ENCODE results near the gene CDPF1. TPM values are rescaled to one million over a fixed set of nuclear protein-coding genes. Genes with fewer than 3 reads are reported as not detected.
A peak's percentile ranks its signal among the peaks of the same experiment; 100 is the strongest.

The CDPF1 gene
- total and polyA plus RNA-seq, 2 of the 13 experiments (the other 11 are each of a cell fraction or from before 2014, with no cell fraction given), result 5.2 to 8.1 TPM

DNA sequence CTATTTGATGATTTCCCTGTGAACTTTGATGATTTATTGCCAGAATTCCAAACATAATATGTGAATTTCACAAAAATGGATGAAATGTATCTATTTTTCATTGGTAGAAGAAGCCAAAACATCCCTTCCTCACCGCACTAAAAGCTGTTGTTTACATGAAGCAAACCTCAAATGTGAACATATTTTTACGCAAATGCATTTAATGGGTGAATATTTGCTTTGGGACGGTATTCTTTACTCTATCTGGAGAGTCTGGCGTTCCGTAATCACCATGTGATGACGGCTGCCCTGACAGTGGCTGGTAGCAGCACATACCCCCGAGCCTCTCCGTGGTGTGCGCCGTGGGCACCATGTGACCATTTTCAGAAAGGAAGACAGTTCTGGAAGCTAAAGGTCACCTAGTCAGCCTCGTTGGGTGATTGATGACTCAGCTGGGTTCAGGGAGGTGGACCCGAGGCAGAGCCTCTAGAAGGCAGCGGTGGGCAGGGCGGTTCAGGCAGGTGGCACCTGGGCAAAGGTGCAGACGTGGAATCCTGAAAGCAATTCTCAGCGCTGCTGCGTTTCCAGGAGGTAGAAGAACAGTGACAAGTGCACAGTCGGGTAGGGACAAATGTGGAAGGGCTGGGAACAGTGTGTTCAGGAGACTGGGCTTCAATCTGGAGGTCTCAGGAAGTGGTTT lies 54.5 kb downstream of the CDPF1 start:
- TF ChIP-seq FOSL2 (CRISPR knock-in tag; IDR thresholded peaks at IDR 0.05) (peak; percentile 58; the same call in 1 of the 2 replicates), MXI1 (IDR thresholded peaks at IDR 0.05; ENCODE audit: borderline replicate concordance, low read depth, low read length) (no peak)
- TF ChIP-seq, protein P1, sequence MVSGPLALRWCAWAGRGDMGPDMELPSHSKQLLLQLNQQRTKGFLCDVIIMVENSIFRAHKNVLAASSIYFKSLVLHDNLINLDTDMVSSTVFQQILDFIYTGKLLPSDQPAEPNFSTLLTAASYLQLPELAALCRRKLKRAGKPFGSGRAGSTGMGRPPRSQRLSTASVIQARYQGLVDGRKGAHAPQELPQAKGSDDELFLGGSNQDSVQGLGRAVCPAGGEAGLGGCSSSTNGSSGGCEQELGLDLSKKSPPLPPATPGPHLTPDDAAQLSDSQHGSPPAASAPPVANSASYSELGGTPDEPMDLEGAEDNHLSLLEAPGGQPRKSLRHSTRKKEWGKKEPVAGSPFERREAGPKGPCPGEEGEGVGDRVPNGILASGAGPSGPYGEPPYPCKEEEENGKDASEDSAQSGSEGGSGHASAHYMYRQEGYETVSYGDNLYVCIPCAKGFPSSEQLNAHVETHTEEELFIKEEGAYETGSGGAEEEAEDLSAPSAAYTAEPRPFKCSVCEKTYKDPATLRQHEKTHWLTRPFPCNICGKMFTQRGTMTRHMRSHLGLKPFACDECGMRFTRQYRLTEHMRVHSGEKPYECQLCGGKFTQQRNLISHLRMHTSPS (CRISPR knock-in tag; IDR thresholded peaks at IDR 0.05; ENCODE audit: low read depth), result peak; percentile 45; the same call in 1 of the 2 replicates
- TF ChIP-seq, protein P2, sequence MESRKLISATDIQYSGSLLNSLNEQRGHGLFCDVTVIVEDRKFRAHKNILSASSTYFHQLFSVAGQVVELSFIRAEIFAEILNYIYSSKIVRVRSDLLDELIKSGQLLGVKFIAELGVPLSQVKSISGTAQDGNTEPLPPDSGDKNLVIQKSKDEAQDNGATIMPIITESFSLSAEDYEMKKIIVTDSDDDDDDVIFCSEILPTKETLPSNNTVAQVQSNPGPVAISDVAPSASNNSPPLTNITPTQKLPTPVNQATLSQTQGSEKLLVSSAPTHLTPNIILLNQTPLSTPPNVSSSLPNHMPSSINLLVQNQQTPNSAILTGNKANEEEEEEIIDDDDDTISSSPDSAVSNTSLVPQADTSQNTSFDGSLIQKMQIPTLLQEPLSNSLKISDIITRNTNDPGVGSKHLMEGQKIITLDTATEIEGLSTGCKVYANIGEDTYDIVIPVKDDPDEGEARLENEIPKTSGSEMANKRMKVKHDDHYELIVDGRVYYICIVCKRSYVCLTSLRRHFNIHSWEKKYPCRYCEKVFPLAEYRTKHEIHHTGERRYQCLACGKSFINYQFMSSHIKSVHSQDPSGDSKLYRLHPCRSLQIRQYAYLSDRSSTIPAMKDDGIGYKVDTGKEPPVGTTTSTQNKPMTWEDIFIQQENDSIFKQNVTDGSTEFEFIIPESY (CRISPR knock-in tag; IDR thresholded peaks at IDR 0.05), result peak; percentile 64; the same call in 1 of the 2 replicates
- TF ChIP-seq, protein P3, sequence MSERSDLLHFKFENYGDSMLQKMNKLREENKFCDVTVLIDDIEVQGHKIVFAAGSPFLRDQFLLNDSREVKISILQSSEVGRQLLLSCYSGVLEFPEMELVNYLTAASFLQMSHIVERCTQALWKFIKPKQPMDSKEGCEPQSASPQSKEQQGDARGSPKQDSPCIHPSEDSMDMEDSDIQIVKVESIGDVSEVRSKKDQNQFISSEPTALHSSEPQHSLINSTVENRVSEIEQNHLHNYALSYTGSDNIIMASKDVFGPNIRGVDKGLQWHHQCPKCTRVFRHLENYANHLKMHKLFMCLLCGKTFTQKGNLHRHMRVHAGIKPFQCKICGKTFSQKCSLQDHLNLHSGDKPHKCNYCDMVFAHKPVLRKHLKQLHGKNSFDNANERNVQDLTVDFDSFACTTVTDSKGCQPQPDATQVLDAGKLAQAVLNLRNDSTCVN (CRISPR knock-in tag; IDR thresholded peaks at IDR 0.05; ENCODE audit: borderline replicate concordance), result no peak
- TF ChIP-seq, protein P4, sequence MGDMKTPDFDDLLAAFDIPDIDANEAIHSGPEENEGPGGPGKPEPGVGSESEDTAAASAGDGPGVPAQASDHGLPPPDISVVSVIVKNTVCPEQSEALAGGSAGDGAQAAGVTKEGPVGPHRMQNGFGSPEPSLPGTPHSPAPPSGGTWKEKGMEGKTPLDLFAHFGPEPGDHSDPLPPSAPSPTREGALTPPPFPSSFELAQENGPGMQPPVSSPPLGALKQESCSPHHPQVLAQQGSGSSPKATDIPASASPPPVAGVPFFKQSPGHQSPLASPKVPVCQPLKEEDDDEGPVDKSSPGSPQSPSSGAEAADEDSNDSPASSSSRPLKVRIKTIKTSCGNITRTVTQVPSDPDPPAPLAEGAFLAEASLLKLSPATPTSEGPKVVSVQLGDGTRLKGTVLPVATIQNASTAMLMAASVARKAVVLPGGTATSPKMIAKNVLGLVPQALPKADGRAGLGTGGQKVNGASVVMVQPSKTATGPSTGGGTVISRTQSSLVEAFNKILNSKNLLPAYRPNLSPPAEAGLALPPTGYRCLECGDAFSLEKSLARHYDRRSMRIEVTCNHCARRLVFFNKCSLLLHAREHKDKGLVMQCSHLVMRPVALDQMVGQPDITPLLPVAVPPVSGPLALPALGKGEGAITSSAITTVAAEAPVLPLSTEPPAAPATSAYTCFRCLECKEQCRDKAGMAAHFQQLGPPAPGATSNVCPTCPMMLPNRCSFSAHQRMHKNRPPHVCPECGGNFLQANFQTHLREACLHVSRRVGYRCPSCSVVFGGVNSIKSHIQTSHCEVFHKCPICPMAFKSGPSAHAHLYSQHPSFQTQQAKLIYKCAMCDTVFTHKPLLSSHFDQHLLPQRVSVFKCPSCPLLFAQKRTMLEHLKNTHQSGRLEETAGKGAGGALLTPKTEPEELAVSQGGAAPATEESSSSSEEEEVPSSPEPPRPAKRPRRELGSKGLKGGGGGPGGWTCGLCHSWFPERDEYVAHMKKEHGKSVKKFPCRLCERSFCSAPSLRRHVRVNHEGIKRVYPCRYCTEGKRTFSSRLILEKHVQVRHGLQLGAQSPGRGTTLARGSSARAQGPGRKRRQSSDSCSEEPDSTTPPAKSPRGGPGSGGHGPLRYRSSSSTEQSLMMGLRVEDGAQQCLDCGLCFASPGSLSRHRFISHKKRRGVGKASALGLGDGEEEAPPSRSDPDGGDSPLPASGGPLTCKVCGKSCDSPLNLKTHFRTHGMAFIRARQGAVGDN (CRISPR knock-in tag; IDR thresholded peaks at IDR 0.05), result peak; percentile 34; the same call in 1 of the 2 replicates
- Histone ChIP-seq H3K27me3 (ENCODE audit: control insufficient read depth in 1 of 2, insufficient read depth in 2 of 2, low read length in 2 of 2) (no peaks in the 10 kb centered on the region), H4K20me1 (ENCODE audit: insufficient read depth, low read length) (no peaks in the 10 kb centered on the region), H3K4me1 (ENCODE audit: insufficient read depth, low read length) (peaks cover 13% of the 10 kb centered on the region), H3K9me3 (ENCODE audit: low read length) (no peaks in the 10 kb centered on the region), H3K36me3 (replicated peaks in 1 of 2; ENCODE audit: control insufficient read depth in 1 of 2, insufficient read depth in 2 of 2, low read length in 2 of 2) (peaks cover 1 to 16% of the 10 kb centered on the region in 2 experiments; a peak in 3 of 5 replicates), H3K27ac (ENCODE audit: extremely low read length, insufficient read depth, low read length) (no peak overlapping the region), H2AFZ (ENCODE audit: low read length) (no peak overlapping the region), H3K9ac (ENCODE audit: insufficient read depth, low read depth, low read length) (no peak overlapping the region), H3K79me2 (ENCODE audit: insufficient read depth, low read length) (no peaks in the 10 kb centered on the region), H3K4me3 (replicated peaks in 1 of 3; ENCODE audit: insufficient read depth in 1 of 3, low read depth in 2 of 3, low read length in 3 of 3) (no peak overlapping the region), H3K4me2 (ENCODE audit: low read depth, low read length) (no peak overlapping the region)
- no TSS peak for BruUV-seq (replicated peaks)
- 91% methylated on average over 18 of the region's 18 CpGs for WGBS (ENCODE audit: low lambda C conversion rate)
- ChIA-PET CTCF (ENCODE audit: low intra/inter-chr PET ratio, low total read pairs) (no interaction called here), POLR2A (no interaction called here)
- ATAC-seq, result no peak
- intact Hi-C loops (cut with micrococcal nuclease; ENCODE audit: unreplicated experiment) (loop anchor here (1.0 kb wide), 1 partner anchor 36 kb away; no protein-coding TSS in a partner anchor), in situ Hi-C loops (cut with HindIII; ENCODE audit: extremely low pct_ligation_motif_present, low pct_unique_long_range_greater_than_20kb) (no loop called here)
- DNase-seq (ENCODE audit: low spot score), result no peak
- FAIRE-seq, result no peak

Measured in HepG2 (cell line).